Measurements from ENCODE around the gene PTGER1. TPM values are rescaled to one million over a fixed set of nuclear protein-coding genes. Genes with fewer than 3 reads are reported as not detected.

The PTGER1 gene
- total and polyA plus RNA-seq, 2 of the 13 experiments (the other 11 are each of a cell fraction or from before 2014, with no cell fraction given): 0.13 TPM; not detected in 1

GRCh38 chr19:14496029-14496833 lies 21.1 kb upstream of the PTGER1 start, which contains the start of gene GIPC1 (continued):
- no peak for TF ChIP-seq ZNF142 (CRISPR knock-in tag; IDR thresholded peaks at IDR 0.05)
- TF ChIP-seq, protein P1, sequence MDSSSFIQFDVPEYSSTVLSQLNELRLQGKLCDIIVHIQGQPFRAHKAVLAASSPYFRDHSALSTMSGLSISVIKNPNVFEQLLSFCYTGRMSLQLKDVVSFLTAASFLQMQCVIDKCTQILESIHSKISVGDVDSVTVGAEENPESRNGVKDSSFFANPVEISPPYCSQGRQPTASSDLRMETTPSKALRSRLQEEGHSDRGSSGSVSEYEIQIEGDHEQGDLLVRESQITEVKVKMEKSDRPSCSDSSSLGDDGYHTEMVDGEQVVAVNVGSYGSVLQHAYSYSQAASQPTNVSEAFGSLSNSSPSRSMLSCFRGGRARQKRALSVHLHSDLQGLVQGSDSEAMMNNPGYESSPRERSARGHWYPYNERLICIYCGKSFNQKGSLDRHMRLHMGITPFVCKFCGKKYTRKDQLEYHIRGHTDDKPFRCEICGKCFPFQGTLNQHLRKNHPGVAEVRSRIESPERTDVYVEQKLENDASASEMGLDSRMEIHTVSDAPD (CRISPR knock-in tag; IDR thresholded peaks at IDR 0.05): no peak
- TF ChIP-seq FLYWCH1 (CRISPR knock-in tag; IDR thresholded peaks at IDR 0.05): no peak
- TF ChIP-seq ZNF180 (CRISPR knock-in tag; IDR thresholded peaks at IDR 0.05; ENCODE audit: borderline replicate concordance, low read depth): no peak
- TF ChIP-seq, protein P2, sequence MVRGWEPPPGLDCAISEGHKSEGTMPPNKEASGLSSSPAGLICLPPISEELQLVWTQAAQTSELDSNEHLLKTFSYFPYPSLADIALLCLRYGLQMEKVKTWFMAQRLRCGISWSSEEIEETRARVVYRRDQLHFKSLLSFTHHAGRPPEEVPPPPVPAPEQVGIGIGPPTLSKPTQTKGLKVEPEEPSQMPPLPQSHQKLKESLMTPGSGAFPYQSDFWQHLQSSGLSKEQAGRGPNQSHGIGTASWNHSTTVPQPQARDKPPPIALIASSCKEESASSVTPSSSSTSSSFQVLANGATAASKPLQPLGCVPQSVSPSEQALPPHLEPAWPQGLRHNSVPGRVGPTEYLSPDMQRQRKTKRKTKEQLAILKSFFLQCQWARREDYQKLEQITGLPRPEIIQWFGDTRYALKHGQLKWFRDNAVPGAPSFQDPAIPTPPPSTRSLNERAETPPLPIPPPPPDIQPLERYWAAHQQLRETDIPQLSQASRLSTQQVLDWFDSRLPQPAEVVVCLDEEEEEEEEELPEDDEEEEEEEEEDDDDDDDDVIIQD (CRISPR knock-in tag; IDR thresholded peaks at IDR 0.05; ENCODE audit: low read depth): peak; percentile 66
- TF ChIP-seq JUND (CRISPR knock-in tag; IDR thresholded peaks at IDR 0.05): 0 out of 2 replicates have a peak, but pooled peaks have one; percentile 26
- TF ChIP-seq KDM2A (CRISPR knock-in tag; IDR thresholded peaks at IDR 0.05; ENCODE audit: borderline replicate concordance, low read depth): peak; percentile 73; the same call in 1 of the 2 replicates
- no peak for TF ChIP-seq FOSL1 (CRISPR knock-in tag; IDR thresholded peaks at IDR 0.05; ENCODE audit: borderline replicate concordance)
- peak; percentile 46; the same call in 1 of the 2 replicates for TF ChIP-seq TBX3 (IDR thresholded peaks at IDR 0.05; ENCODE audit: borderline replicate concordance)
- TF ChIP-seq FUBP1 (CRISPR knock-in tag; IDR thresholded peaks at IDR 0.05; ENCODE audit: borderline replicate concordance): no peak
- TF ChIP-seq ZFP90 (CRISPR knock-in tag; IDR thresholded peaks at IDR 0.05; ENCODE audit: borderline replicate concordance): peak; percentile 84; the same call in 1 of the 2 replicates
- 0 out of 2 replicates have a peak, but pooled peaks have one; percentile 60 for TF ChIP-seq ZNF160 (CRISPR knock-in tag; IDR thresholded peaks at IDR 0.05)
- peak; percentile 42; the same call in 1 of the 2 replicates for TF ChIP-seq KDM1A (CRISPR knock-in tag; IDR thresholded peaks at IDR 0.05)
- 0 out of 2 replicates have a peak, but pooled peaks have one; percentile 33 for TF ChIP-seq ZBTB33 (CRISPR knock-in tag; IDR thresholded peaks at IDR 0.05)
- no peak for TF ChIP-seq CENPX (CRISPR knock-in tag; IDR thresholded peaks at IDR 0.05)
